Measurements from ENCODE around the gene PPP1R3E. TPM values are rescaled to one million over a fixed set of nuclear protein-coding genes. Genes with fewer than 3 reads are reported as not detected.

The PPP1R3E gene
- total and polyA plus RNA-seq, 2 of the 13 experiments (the other 11 are each of a cell fraction or from before 2014, with no cell fraction given), result 16.5 to 26.5 TPM

GRCh38 chr14:23345987-23346692, 43.5 kb upstream of the PPP1R3E start (continued):
- TF ChIP-seq CREB3 (CRISPR knock-in tag; IDR thresholded peaks at IDR 0.05), result no peak
- peak; percentile 27; the same call in 1 of the 2 replicates for TF ChIP-seq ZNF263 (CRISPR knock-in tag; IDR thresholded peaks at IDR 0.05)
- TF ChIP-seq ZNF782 (CRISPR knock-in tag; IDR thresholded peaks at IDR 0.05; ENCODE audit: borderline replicate concordance), result 0 out of 2 replicates have a peak, but pooled peaks have one; percentile 66
- TF ChIP-seq REXO4 (CRISPR knock-in tag; IDR thresholded peaks at IDR 0.05; ENCODE audit: borderline replicate concordance), result no peak
- TF ChIP-seq HOMEZ (CRISPR knock-in tag; IDR thresholded peaks at IDR 0.05; ENCODE audit: low read depth), result no peak
- 0 out of 2 replicates have a peak, but pooled peaks have one; percentile 28 for TF ChIP-seq EZH2 (conservative IDR thresholded peaks at IDR 0.05; ENCODE audit: low read depth, low read length)
- no peak for TF ChIP-seq BRD4 (CRISPR knock-in tag; IDR thresholded peaks at IDR 0.05)
- peak; percentile 23; the same call in 1 of the 2 replicates for TF ChIP-seq HOXA3 (CRISPR knock-in tag; IDR thresholded peaks at IDR 0.05)
- TF ChIP-seq RAD51 (IDR thresholded peaks at IDR 0.05; ENCODE audit: borderline replicate concordance), result 0 out of 2 replicates have a peak, but pooled peaks have one; percentile 6
- no peak for TF ChIP-seq ESRRA (CRISPR knock-in tag; IDR thresholded peaks at IDR 0.05; ENCODE audit: low read depth)
- TF ChIP-seq ZNF792 (CRISPR knock-in tag; IDR thresholded peaks at IDR 0.05), result no peak

GRCh38 chr14:23344481-23344880, 41.8 kb upstream of the PPP1R3E start:
- H3K9ac ChIP-seq (ENCODE audit: insufficient read depth, low read depth, low read length), result no peak overlapping the region
- H3K4me3 ChIP-seq (replicated peaks in 1 of 3; ENCODE audit: insufficient read depth in 1 of 3, low read depth in 2 of 3, low read length in 3 of 3), result no peak overlapping the region
- FAIRE-seq (peak; percentile 23), DNase-seq (ENCODE audit: low spot score) (no peak), ATAC-seq (no peak)
- no peaks in the 10 kb centered on the region for H3K4me1 ChIP-seq (ENCODE audit: insufficient read depth, low read length)
- H3K4me2 ChIP-seq (ENCODE audit: low read depth, low read length), result no peak overlapping the region
- CTCF ChIA-PET (ENCODE audit: low intra/inter-chr PET ratio, low total read pairs), result no interaction called here
- TF ChIP-seq MBNL3 (CRISPR knock-in tag; conservative IDR thresholded peaks at IDR 0.05), result no peak
- TF ChIP-seq CTCF (CRISPR knock-in tag; IDR thresholded peaks at IDR 0.05), result peak; percentile 24; the same call in 1 of the 2 replicates
- H3K27me3 ChIP-seq (ENCODE audit: control insufficient read depth in 1 of 2, insufficient read depth in 2 of 2, low read length in 2 of 2), result peaks cover 4 to 55% of the 10 kb centered on the region in 2 experiments; a peak in 4 of 5 replicates
- no peak overlapping the region for H3K27ac ChIP-seq (ENCODE audit: extremely low read length, insufficient read depth, low read length)
- peaks cover 17% of the 10 kb centered on the region for H3K9me3 ChIP-seq (ENCODE audit: low read length)
- intact Hi-C loops (cut with micrococcal nuclease; ENCODE audit: unreplicated experiment) (no loop called here), in situ Hi-C loops (cut with HindIII; ENCODE audit: extremely low pct_ligation_motif_present, low pct_unique_long_range_greater_than_20kb) (no loop called here)
- no peaks in the 10 kb centered on the region for H3K79me2 ChIP-seq (ENCODE audit: insufficient read depth, low read length)
- no TSS peak for BruUV-seq (replicated peaks)
- H4K20me1 ChIP-seq (ENCODE audit: insufficient read depth, low read length), result no peaks in the 10 kb centered on the region
- no peak overlapping the region for H2AFZ ChIP-seq (ENCODE audit: low read length)
- H3K36me3 ChIP-seq (replicated peaks in 1 of 2; ENCODE audit: control insufficient read depth in 1 of 2, insufficient read depth in 2 of 2, low read length in 2 of 2), result no peaks in the 10 kb centered on the region
- POLR2A ChIA-PET, result interaction anchor here (2.2 kb wide), 1 partner anchor 23 kb away, joined by 16 read pairs; the partner anchor contains the start of gene PABPN1
- WGBS (ENCODE audit: low lambda C conversion rate), result 3% methylated on average over 3 of the region's 3 CpGs
